GM19467 (cell line): ENCODE results near the gene ZFP57.
A peak's percentile ranks its signal among the peaks of the same experiment; 100 is the strongest.

Experiments used
- ATAC-seq: cut with Tn5 transposase; IDR thresholded peaks from one replicate; pipeline ENCODE4 v1.9.1; 2021; ENCODE audit warnings: mild to moderate bottlenecking, moderate library complexity; ENCODE audit not compliant: unreplicated experiment

ZFP57 gene

GRCh38 chr6:29680904-29681303, at the start of gene ZFP57:
ZFP57 (minus strand) TSS chr6:29681152; CDS start chr6:29677003, 4,149 bp downstream.
- no peak for ATAC-seq

GRCh38 chr6:29730575-29731126, 49.7 kb upstream of the ZFP57 start:
- ATAC-seq = no peak

GRCh38 chr6:29729774-29730328, 48.9 kb upstream of the ZFP57 start:
- ATAC-seq = no peak

GRCh38 chr6:29728875-29729270, 47.9 kb upstream of the ZFP57 start:
- no peak for ATAC-seq

- no peak for ATAC-seq
Observed at GRCh38 chr6:29728173-29728874, 47.4 kb upstream of the ZFP57 start.

GRCh38 chr6:29727637-29728036, 46.7 kb upstream of the ZFP57 start:
- ATAC-seq = no peak

GRCh38 chr6:29726571-29727194, 45.7 kb upstream of the ZFP57 start:
- ATAC-seq = no peak

- no peak for ATAC-seq
Observed at GRCh38 chr6:29726001-29726400, 45.0 kb upstream of the ZFP57 start.

GRCh38 chr6:29724937-29725869, 44.3 kb upstream of the ZFP57 start:
- no peak for ATAC-seq

GRCh38 chr6:29723666-29724588, 43.0 kb upstream of the ZFP57 start:
- ATAC-seq = peak; percentile 15

- peak; percentile 80 for ATAC-seq
Observed at GRCh38 chr6:29723262-29723665, 42.3 kb upstream of the ZFP57 start, which contains the start of gene HLA-F. HLA-F (plus strand) TSS chr6:29723434; CDS start chr6:29723464, 30 bp downstream.

GRCh38 chr6:29720863-29721262, 39.9 kb upstream of the ZFP57 start:
- ATAC-seq = no peak

GRCh38 chr6:29710281-29710941, 29.5 kb upstream of the ZFP57 start:
- ATAC-seq = no peak

- ATAC-seq = no peak
Observed at GRCh38 chr6:29709188-29709587, 28.2 kb upstream of the ZFP57 start.

GRCh38 chr6:29708432-29709179, 27.7 kb upstream of the ZFP57 start:
- no peak for ATAC-seq

GRCh38 chr6:29705389-29706231, 24.7 kb upstream of the ZFP57 start:
- ATAC-seq = no peak

GRCh38 chr6:29702519-29703103, 21.7 kb upstream of the ZFP57 start:
- no peak for ATAC-seq
